NCI-H128 (cell line): ENCODE measurements around the gene TMEM151A.
"Not testable (repeated sequence)": the region's sequence is repeated elsewhere in the genome, so short reads cannot be mapped to it uniquely, and the experiment has no call there.

ENCODE experiments used
- DNase-seq: peaks from one replicate; lab custom pipeline; 2025; ENCODE audit not compliant: unreplicated experiment; lab: John Stamatoyannopoulos, UW

TMEM151A gene

GRCh38 chr11:66267379-66268243 lies 24.1 kb upstream of the TMEM151A start:
- DNase-seq: peak; percentile 57

GRCh38 chr11:66268244-66268951 lies 23.3 kb upstream of the TMEM151A start, which contains the start of gene RAB1B:
RAB1B (plus strand) TSS chr11:66268639; CDS start chr11:66268680, 41 bp downstream.
- DNase-seq: peak; percentile 99

GRCh38 chr11:66268952-66269905 lies 22.5 kb upstream of the TMEM151A start:
- DNase-seq: no peak

- no peak for DNase-seq
Measured at GRCh38 chr11:66271816-66272215, 19.9 kb upstream of the TMEM151A start.

- no peak for DNase-seq
Measured at GRCh38 chr11:66272596-66272995, 19.1 kb upstream of the TMEM151A start.

GRCh38 chr11:66274219-66274618 lies 17.5 kb upstream of the TMEM151A start:
- DNase-seq: no peak

GRCh38 chr11:66275396-66275795 lies 16.3 kb upstream of the TMEM151A start:
- DNase-seq: no peak

GRCh38 chr11:66275984-66276612 lies 15.6 kb upstream of the TMEM151A start:
- no peak for DNase-seq

- DNase-seq: not testable (repeated sequence)
Measured at GRCh38 chr11:66276619-66277018, 15.1 kb upstream of the TMEM151A start.

- not testable (repeated sequence) for DNase-seq
Measured at GRCh38 chr11:66277064-66277463, 14.6 kb upstream of the TMEM151A start.

GRCh38 chr11:66277471-66278362 lies 14.0 kb upstream of the TMEM151A start, which contains the start of gene CNIH2:
CNIH2 (plus strand) TSS chr11:66278175; CDS start chr11:66278457, 282 bp downstream.
- DNase-seq: no peak

GRCh38 chr11:66278363-66279091 lies 13.2 kb upstream of the TMEM151A start:
- no peak for DNase-seq

GRCh38 chr11:66279092-66279734 lies 12.5 kb upstream of the TMEM151A start:
- no peak for DNase-seq

- no peak for DNase-seq
Measured at GRCh38 chr11:66280428-66280827, 11.3 kb upstream of the TMEM151A start.

GRCh38 chr11:66281001-66281400 lies 10.7 kb upstream of the TMEM151A start:
- no peak for DNase-seq

GRCh38 chr11:66281776-66282467 lies 9.8 kb upstream of the TMEM151A start:
- DNase-seq: no peak
